Measurements from ENCODE around the gene CHST4.
"Not testable (repeated sequence)": the region's sequence is repeated elsewhere in the genome, so short reads cannot be mapped to it uniquely, and the experiment has no call there.

DNA sequence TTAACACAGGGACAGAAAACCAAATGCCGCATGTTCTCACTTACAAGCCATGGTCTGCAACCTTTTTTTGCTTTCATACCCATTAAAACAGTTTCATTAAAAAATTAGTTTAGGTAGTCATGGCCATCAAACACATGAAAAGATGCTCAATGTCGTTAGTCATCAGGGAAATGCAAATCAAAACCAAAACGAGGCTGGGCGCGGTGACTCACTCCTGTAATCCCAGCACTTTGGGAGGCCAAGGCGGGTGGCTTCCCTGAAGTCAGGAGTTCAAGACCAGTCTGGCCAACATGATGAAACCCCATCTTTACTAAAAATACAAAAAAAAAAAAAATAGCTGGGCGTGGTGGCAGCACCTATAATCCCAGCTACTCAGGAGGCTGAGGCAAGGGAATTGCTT is 22.2 kb upstream of the CHST4 start:
- TF ChIP-seq, protein P1, sequence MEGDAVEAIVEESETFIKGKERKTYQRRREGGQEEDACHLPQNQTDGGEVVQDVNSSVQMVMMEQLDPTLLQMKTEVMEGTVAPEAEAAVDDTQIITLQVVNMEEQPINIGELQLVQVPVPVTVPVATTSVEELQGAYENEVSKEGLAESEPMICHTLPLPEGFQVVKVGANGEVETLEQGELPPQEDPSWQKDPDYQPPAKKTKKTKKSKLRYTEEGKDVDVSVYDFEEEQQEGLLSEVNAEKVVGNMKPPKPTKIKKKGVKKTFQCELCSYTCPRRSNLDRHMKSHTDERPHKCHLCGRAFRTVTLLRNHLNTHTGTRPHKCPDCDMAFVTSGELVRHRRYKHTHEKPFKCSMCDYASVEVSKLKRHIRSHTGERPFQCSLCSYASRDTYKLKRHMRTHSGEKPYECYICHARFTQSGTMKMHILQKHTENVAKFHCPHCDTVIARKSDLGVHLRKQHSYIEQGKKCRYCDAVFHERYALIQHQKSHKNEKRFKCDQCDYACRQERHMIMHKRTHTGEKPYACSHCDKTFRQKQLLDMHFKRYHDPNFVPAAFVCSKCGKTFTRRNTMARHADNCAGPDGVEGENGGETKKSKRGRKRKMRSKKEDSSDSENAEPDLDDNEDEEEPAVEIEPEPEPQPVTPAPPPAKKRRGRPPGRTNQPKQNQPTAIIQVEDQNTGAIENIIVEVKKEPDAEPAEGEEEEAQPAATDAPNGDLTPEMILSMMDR (conservative IDR thresholded peaks at IDR 0.05; ENCODE audit: low read length), result not testable (repeated sequence)
- TF ChIP-seq EZH2phosphoT487 (IDR thresholded peaks at IDR 0.05; ENCODE audit: borderline replicate concordance), result not testable (repeated sequence)

Measured in Loucy (cell line).